Measurements from ENCODE around the gene VSIG10.
"Not testable (repeated sequence)": the region's sequence is repeated elsewhere in the genome, so short reads cannot be mapped to it uniquely, and the experiment has no call there.

Gene VSIG10, protein sequence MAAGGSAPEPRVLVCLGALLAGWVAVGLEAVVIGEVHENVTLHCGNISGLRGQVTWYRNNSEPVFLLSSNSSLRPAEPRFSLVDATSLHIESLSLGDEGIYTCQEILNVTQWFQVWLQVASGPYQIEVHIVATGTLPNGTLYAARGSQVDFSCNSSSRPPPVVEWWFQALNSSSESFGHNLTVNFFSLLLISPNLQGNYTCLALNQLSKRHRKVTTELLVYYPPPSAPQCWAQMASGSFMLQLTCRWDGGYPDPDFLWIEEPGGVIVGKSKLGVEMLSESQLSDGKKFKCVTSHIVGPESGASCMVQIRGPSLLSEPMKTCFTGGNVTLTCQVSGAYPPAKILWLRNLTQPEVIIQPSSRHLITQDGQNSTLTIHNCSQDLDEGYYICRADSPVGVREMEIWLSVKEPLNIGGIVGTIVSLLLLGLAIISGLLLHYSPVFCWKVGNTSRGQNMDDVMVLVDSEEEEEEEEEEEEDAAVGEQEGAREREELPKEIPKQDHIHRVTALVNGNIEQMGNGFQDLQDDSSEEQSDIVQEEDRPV

DNA sequence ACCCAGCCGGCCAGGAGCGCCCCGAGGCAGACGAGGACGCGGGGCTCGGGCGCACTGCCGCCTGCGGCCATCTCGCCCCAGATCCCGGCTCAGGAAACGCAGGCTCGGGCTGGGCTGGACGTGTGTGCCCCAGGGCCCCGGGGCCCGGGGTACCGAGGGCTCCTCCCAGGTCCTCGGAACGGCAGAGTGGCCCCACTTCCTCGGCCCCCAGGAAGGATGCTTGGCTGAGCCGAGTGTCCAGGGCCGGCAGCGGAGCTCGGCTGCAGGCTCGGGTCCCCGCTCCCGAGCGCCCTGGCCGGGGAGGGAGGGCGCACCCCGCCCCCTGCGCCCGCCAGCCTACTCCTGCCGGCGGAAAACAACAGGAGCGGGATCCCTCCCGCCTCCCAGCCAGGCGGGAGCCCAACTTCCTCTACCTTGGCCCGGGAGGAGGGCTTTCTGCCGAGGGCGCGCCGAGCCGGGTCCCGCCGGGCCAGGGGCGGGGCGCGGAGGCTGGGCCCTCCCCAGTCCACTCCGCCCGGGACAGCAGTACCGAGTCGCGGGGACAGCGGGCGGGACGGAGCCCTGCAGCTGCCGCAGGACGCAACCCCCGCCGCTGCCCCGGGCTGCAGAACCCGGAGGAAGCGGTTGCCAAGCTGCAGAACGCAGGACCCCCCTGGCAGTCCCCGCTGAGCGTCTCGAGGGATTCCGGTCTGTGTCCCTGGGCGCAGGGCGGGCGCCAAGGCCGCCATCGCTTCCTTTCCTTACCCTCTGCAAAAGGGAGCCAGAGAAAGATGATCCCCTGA, at the start of gene VSIG10:
TSS of gene VSIG10 (minus strand) at position 411 of the 782 bp plus-strand sequence. CDS start at position 71, 340 bp downstream.
- in situ Hi-C loops (cut with HindIII; ENCODE audit: low sequenced_read_pairs): no loop called here

DNA sequence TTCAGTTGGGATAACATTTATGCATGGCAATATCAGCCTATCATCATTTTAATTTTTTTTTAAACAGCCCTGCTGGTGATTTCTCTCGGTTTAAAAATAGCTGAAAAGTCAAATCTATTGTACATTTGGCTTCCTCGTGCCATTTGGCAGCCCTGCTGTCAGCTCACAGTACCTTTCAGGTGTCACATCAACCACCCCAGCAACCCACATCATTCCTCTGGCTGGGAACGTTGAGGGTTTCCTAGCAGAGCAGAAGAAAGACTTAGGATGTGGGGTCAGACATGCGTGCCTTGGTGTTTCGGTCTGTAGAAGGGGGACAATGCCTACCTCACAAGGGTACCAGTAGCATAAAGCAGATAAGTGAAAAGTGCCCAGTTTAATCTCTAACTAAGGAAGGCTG, 47.9 kb upstream of the VSIG10 start:
- in situ Hi-C loops (cut with HindIII; ENCODE audit: low sequenced_read_pairs): no loop called here

DNA sequence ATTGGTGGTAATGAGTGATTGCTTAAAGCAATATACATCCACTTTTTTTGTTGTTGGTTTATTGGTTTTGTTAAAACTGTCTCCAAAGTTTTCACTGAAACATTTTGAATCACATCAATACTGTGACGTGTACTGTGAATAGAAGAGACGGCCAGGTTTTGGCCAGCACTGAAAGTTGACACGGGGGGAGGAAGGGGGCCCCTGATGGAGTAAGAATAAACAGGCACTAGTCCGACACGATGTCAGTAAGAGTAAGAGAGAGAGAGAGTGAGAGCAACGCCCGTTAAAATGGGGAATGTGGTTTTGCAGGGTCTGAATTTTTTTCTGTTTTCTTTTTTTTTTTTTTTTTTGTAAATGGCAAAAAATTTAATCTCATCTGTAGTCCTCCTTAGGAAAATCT, 46.8 kb upstream of the VSIG10 start:
- in situ Hi-C loops (cut with HindIII; ENCODE audit: low sequenced_read_pairs): no loop called here

DNA sequence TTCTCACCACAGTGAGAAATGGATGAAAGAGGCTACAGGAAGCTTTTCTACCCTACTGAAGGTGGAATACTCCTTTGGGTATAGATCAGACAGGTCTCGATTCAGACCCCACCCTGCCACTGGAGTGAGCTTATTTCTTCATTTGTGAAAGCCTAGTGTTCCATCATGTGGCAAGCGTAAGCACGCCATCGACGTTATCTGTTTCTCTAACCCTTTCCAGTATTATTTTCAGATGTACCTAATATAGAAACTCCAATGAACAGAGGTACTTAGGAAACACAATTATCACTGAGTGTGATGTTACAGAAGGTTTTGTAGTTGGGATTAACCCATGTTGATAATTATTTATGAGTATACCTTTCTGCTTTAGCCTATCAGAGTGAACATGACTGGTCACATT, 44.5 kb upstream of the VSIG10 start:
- in situ Hi-C loops (cut with HindIII; ENCODE audit: low sequenced_read_pairs): no loop called here

DNA sequence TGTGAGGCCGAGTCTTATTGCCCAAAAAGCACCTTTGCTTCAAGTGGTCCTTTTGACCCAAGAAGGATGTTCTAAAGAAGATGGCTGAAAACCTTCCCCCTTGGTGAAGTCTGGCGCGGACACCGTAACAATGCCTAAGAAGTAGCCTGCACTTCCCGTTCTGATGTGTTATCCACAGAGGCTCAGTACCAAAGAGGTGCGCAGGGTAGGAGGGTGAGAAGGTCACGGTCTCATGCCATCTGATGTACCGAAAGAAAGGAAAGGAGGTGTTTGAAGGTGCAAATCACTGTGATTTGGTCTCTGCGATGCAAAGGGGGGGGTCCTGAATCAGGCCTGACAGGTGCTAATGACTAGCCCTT, 42.0 kb upstream of the VSIG10 start:
- in situ Hi-C loops (cut with HindIII; ENCODE audit: low sequenced_read_pairs): no loop called here

DNA sequence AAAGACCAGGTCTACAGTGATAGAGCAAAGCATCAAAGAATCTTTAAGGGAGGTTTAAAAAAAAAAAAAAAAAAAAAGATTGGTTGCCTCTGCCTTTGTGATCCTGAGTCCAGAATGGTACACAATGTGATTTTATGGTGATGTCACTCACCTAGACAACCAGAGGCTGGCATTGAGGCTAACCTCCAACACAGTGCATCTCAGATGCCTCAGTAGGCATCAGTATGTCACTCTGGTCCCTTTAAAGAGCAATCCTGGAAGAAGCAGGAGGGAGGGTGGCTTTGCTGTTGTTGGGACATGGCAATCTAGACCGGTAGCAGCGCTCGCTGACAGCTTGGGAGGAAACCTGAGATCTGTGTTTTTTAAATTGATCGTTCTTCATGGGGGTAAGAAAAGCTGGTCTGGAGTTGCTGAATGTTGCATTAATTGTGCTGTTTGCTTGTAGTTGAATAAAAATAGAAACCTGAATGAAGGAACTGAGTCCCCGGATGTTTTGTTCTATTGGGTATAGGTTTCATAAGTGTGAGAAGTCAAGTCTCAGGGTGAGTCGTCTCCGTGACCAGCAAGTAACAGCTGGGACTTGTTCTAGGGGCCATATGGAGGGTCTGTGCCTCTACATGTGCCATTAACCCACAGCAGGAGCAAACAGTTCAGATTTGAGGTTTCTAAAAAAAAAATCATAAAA, 41.4 kb upstream of the VSIG10 start:
- in situ Hi-C loops (cut with HindIII; ENCODE audit: low sequenced_read_pairs): no loop called here

DNA sequence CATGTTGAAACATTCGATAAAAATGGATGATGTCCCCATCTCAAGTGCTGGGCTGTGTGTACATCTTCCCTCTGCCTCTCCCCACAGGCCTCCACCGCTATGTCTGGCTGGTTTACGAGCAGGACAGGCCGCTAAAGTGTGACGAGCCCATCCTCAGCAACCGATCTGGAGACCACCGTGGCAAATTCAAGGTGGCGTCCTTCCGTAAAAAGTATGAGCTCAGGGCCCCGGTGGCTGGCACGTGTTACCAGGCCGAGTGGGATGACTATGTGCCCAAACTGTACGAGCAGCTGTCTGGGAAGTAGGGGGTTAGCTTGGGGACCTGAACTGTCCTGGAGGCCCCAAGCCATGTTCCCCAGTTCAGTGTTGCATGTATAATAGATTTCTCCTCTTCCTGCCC, 40.7 kb upstream of the VSIG10 start:
- in situ Hi-C loops (cut with HindIII; ENCODE audit: low sequenced_read_pairs): no loop called here

DNA sequence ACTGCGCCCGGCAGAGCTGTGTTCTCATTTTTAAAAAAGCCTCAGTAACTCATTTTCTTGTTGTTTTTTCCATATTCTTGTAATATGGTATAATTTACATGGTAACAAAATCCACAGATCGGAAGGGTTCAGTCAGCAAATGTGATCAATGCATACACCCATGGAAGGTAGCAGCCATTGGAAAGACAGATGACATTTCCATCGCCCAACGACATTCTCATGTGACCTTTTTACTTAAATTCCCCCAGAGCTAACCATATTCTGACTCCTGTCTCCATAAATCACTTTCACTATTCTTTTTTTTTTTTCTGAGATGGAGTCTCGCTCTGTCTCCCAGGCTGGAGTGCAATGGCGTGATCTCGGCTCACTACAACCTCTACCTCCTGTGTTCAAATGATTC, 37.0 kb upstream of the VSIG10 start:
- in situ Hi-C loops (cut with HindIII; ENCODE audit: low sequenced_read_pairs): no loop called here

DNA sequence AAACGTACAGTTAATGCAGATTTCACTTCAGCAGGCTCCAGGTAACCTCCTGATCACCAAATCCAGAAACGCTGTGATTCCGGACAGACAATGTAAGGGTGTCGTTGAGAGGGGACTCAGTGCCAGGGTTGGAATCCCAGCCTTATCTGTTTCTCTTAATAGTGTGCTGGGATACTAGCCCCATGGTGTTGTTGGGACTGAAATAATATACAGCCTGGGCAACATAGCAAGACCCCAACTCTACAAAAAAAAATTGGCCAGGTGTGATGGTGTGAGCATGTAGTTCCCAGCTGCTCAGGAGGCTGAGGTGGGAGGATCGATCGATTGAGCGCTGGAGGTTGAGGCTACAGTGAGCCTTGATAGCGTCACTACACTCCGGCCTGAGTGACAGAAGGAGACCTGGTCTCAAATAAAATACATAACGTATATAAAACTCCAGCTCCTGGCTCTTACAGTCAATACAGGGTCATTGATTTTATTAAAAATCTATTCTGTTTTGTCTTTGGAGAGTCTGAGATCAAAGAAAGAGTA, 33.4 kb upstream of the VSIG10 start:
- in situ Hi-C loops (cut with HindIII; ENCODE audit: low sequenced_read_pairs): no loop called here

DNA sequence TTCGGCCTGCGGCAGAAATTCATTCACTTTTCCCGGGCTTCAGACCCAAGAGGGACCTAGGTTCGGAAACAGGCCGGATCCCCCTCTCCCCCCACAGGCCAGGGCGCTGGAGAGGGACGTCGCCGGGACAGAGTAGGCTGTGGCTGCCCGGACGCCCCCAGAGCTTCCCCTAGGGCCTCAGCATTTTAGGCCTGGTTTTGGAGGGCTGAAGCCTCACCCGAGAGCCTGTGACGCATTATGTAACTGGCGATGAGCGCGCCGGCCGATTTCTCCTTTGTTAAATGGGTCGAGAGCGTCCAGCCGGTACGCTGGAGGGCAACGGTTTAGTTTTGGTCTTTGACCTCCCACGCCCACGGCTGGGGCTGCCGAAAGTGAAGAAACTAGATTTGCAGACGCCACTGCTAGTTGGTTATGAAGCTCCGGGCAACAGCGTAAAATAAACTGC, 32.8 kb upstream of the VSIG10 start:
- in situ Hi-C loops (cut with HindIII; ENCODE audit: low sequenced_read_pairs): no loop called here

DNA sequence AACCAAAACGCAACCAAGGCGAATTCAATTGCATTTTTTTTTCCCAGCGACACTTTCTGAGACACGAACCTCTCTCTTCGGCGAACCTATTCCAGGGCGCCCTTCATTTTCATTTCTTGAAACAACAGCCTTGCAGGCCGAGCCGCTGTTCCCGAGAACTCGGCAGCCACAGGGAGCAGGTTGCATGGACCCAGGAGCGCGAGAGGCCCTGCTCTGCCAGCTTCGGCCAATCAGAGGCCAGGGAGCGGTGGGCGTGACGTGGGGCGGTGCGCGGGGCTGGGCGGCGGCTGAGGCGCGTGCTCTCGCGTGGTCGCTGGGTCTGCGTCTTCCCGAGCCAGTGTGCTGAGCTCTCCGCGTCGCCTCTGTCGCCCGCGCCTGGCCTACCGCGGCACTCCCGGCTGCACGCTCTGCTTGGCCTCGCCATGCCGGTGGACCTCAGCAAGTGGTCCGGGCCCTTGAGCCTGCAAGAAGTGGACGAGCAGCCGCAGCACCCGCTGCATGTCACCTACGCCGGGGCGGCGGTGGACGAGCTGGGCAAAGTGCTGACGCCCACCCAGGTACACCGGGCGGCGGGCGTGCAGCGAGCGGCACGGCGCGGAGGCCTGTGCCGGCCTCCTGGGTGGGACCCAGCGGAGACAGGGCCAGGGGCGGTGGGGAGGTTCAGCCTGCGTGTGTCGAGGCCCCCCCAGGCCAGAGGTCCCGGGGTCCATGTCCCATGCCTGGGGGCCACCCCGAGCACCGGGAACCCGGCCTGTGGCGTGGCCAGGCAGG, 32.2 kb upstream of the VSIG10 start, which contains the start of gene PEBP1:
TSS of gene PEBP1 (plus strand) at position 337 of the 771 bp plus-strand sequence. CDS start at position 423, 86 bp downstream.
- in situ Hi-C loops (cut with HindIII; ENCODE audit: low sequenced_read_pairs): no loop called here

DNA sequence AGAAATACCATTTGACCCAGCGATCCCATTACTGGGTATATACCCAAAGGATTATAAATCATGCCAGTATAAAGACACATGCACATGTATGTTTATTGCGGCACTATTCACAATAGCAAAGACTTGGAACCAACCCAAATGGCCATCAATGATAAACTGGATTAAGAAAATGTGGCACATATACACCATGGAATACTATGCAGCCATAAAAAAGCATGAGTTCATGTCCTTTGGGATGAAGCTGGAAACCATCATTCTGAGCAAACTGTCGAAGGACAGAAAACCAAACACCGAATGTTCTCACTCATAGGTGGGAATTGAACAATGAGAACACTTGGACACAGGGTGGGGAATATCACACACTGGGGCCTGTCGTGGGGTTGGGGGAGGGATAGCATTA, 25.6 kb upstream of the VSIG10 start:
- in situ Hi-C loops (cut with HindIII; ENCODE audit: low sequenced_read_pairs): not testable (repeated sequence)

DNA sequence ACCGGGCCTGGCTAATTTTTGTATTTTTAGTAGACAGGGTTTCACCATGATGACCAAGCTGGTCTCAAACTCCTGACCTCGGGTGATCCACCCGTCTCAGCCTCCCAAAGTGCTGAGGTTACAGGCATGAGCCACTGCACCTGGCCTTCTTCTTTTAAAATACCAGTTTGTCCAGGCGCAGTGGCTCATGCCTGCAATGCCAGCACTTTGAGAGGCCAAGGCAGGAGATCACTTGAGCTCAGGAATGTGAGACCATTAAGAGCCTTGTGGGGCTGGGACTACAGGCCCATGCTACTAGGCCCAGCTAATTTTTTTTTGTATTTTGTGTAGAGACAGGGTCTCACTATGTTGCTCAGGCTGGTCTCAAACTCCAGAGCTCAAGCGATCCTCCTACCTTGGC, 24.1 kb upstream of the VSIG10 start:
- in situ Hi-C loops (cut with HindIII; ENCODE audit: low sequenced_read_pairs): no loop called here

DNA sequence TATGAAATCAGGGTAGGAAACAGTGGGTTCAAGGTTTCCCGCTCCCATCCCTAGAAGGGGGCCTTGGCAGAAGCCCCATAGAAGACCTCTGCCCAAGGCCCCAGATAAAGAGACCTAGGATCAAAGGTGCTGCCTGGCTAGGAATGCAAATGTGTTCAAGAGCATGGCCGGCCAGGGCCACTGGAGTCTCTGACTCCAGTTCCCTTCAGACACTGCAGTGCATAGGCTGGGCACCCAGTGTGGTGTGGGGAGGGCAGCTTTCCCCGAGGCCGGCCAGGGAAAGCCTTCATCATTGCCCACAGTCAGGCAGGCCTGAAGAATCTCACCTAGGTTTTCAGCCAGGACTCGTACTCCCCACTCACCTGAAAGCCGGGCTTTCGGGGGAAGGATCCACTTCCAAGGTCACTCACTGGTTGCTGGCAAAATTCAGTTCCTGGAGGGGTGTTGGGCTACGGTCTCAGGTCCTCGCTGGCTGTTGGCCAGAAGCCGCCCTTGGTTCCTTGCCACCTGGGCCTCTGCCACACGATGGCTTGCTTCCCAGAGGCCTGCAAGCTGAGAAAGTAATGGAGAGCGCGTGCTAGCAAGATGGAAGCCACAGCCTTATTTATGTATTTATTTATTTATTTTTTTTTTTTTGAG, 22.4 kb upstream of the VSIG10 start:
- in situ Hi-C loops (cut with HindIII; ENCODE audit: low sequenced_read_pairs): no loop called here

DNA sequence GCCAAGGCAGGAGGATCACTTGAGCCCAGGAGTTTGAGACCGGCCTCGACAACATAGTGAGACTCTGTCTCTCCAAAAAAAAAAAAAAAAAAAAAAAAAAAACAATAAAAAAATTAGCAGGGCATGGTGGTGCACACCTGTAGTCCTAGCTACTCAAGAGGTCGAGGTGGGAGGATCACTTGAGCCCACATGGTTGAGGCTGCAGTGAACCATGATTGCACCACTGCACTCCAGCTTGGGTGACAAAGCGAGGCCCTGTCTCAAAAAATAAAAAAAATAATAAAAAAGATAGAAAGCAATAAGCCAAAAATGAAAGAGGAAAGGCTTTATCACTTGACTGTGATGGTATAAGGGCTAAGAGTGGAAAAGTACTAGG, 21.9 kb upstream of the VSIG10 start:
- in situ Hi-C loops (cut with HindIII; ENCODE audit: low sequenced_read_pairs): no loop called here

DNA sequence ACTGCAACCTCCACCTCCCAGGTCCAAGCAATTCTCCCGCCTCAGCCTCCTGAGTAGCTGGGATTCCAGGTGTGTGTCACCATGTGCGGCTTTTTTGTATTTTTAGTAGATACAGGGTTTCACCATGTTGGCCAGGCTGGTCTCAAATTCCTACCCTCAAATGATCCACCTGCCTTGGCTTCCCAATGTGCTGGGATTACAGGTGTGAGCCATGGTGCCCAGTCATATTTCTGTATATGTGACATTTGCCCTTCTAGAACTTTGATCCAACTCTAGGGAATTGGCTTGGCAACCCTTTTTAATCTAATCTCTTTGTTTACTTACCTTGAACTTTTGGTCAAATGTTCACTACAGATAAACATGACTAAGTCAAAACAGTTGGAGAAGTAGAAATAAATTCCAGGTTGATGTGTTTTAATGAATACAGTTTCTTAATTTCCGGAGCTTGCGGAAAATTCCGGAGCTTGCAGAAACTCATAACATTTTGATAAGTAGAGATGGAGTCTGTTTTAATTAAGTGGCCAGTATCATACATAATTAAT, 20.6 kb upstream of the VSIG10 start:
- in situ Hi-C loops (cut with HindIII; ENCODE audit: low sequenced_read_pairs): no loop called here

DNA sequence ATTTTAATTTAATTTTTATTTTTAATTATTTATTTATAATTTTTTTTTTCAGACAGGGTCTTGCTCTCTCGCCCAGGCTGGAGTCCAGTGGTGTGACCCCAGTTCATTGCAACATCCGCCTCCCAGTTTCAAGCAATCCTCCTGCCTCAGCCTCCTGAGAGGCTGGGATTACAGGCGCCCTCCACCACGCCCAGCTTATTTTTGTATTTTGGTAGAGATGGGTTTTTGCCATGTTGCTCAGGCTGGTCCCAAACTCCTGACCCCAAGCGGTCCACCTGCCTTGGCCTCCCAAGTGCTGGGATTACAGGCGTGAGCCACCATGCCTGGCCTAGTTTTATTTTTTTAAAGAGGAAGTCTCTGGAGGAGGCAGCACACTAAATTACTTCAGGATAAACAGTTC, 18.5 kb upstream of the VSIG10 start:
- in situ Hi-C loops (cut with HindIII; ENCODE audit: low sequenced_read_pairs): no loop called here

DNA sequence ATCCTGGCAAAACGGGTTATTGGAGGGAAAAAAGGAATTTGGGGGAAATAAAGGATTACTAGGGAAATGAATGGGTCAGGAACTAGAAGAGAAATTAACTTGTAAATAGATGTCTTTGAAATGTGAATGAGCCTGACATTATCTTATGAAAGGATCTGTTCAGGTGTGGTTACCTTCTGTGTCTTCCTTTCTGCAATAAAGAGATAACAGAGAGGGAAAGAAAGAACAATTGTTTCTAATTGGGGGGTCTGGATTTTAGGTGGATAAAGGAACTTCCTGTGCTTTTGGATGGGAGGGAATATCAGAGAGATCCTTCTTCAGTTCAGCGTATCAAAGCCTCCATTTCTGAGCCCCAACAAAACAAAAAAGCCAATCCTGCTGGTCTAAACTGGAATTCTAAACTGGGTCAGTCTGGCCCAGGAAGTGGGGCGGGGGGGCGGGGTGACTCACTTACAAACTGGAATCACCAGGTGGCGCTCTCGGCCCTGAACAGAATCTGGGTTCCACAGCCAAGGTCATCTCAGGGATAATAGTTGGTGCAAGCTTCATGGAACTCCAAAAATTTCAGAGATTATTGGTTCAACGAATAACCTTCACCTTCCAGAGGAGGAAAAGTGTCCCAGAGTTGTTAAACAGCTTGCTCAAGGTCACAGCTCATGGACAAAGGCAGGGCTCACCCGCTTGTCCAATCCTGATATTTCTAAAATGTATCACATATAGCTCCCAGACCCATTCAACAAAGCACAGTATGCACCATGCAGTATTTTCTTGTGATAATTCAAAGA, 17.0 kb upstream of the VSIG10 start:
- in situ Hi-C loops (cut with HindIII; ENCODE audit: low sequenced_read_pairs): no loop called here

DNA sequence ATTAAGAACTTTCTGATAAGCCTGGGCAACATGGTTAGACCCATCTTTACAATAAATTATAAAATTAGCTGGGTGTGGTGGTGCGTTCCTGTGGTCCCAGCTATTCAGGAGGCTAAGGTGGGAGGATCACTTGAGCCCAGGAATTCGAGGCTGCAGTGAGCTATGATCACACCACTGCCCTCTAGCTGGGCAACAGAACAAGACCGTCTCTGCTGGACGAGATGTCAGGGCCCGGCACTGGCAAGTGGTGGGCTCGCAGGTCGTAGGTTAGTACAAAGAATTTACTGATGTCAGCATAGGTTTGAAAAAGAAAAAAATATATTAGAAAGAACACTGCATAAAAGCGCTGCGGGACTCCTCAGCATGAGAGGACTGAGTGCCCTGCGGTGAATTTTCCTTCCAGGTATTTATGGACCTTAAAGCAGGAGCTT, 15.7 kb upstream of the VSIG10 start:
- in situ Hi-C loops (cut with HindIII; ENCODE audit: low sequenced_read_pairs): no loop called here

Data from DLD1 (cell line).